Neutrophil (primary cell): ENCODE results near the gene ITM2C.

Experiments used
- H3K27ac ChIP-seq: fragments of 200-600 bp; sonication (generic); 2 replicates; pipeline ENCODE4 v1.5.1; 2016; ENCODE audit warnings: mild to moderate bottlenecking, moderate library complexity
- H3K27me3 ChIP-seq: fragments of 200-600 bp; sonication (generic); 2 replicates; pipeline ENCODE4 v1.6.0; 2016; ENCODE audit warnings: mild to moderate bottlenecking
- H3K36me3 ChIP-seq: fragments of 200-600 bp; sonication (generic); 2 replicates; pipeline ENCODE4 v1.5.1; 2017
- H3K4me1 ChIP-seq, 2 experiments: fragments of 200-600 bp in 1 of 2; sonication (generic) in 1 of 2; 1 replicate in 1 of 2; 2 replicates in 1 of 2; pipeline versions ENCODE4 v1.5.1 to v1.6.1; 2013 to 2016; ENCODE audit warnings: low read depth in 1 of 2, low read length in 1 of 2, mild to moderate bottlenecking in 1 of 2, moderate library complexity in 1 of 2; ENCODE audit not compliant: control insufficient read depth in 1 of 2, insufficient read depth in 1 of 2
- H3K4me3 ChIP-seq, 2 experiments: fragments of 200-600 bp in 1 of 2; sonication (generic) in 1 of 2; 1 replicate in 1 of 2; 2 replicates in 1 of 2; pipeline ENCODE4 v1.5.1; 2013 to 2016; ENCODE audit warnings: low read depth in 1 of 2, low read length in 1 of 2, mild to moderate bottlenecking in 1 of 2, moderate library complexity in 1 of 2
- H3K9me3 ChIP-seq: fragments of 200-600 bp; sonication (generic); 2 replicates; pipeline ENCODE4 v1.5.1; 2016
- TF ChIP-seq, protein P1 (sequence below): fragments of 200-600 bp; sonication (generic); IDR thresholded peaks from 2 replicates; pipeline ENCODE4 v1.5.1; 2016; ENCODE audit warnings: antibody characterized with exemption

The ITM2C gene

DNA sequence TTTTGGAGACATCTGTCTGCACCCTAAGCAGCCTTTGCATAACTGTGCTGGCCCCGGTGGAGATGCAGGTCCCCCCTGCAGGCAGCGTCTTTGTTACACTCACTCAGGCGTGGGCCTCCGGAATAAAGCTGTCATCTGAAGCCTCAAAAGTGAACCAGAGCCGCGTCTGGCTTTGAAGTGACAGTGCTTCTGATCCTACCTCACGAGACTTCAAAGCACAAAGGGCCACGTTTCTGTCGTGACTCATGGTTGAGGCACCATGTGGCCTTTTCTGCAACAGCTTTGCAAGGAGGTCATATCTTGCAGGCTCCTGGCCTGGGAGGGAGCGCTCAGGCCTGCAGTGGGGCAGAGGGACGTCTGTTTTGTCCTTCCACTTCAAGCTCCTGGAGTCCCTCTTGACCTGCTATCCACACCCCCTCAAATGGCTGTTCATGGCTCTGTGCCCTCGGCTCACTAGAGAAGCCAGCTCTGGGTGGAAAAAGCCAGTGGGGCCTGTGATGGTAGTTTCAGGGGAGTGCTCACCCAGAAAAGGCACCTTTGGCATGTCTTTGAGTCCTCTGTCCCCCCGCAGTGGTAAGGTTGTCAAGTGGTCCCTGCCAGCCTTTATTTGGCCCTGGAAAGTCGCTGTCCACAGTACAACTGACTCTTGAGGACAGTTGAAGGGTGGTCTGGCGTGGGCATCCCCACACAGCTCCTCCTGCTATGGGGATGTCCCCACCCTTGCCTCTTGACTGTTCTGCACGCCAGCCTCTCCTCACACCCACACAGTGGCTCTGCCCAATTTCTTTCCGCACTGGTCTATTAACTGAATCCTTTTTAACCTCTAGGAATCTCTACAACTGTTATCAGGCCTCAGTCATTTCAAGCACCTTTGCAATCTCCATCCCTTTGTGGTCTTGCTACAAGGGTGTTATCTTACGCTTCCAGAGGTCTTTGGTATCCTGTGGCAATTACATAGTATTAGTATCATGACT lies 41.0 kb downstream of the ITM2C start:
- TF ChIP-seq, protein P1, sequence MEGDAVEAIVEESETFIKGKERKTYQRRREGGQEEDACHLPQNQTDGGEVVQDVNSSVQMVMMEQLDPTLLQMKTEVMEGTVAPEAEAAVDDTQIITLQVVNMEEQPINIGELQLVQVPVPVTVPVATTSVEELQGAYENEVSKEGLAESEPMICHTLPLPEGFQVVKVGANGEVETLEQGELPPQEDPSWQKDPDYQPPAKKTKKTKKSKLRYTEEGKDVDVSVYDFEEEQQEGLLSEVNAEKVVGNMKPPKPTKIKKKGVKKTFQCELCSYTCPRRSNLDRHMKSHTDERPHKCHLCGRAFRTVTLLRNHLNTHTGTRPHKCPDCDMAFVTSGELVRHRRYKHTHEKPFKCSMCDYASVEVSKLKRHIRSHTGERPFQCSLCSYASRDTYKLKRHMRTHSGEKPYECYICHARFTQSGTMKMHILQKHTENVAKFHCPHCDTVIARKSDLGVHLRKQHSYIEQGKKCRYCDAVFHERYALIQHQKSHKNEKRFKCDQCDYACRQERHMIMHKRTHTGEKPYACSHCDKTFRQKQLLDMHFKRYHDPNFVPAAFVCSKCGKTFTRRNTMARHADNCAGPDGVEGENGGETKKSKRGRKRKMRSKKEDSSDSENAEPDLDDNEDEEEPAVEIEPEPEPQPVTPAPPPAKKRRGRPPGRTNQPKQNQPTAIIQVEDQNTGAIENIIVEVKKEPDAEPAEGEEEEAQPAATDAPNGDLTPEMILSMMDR: no peak
- Histone ChIP-seq H3K4me3 (no peak overlapping the region), H3K4me1 (no peaks in the 10 kb centered on the region), H3K9me3 (no peaks in the 10 kb centered on the region), H3K27me3 (no peaks in the 10 kb centered on the region), H3K36me3 (no peaks in the 10 kb centered on the region), H3K27ac (no peak overlapping the region)

DNA sequence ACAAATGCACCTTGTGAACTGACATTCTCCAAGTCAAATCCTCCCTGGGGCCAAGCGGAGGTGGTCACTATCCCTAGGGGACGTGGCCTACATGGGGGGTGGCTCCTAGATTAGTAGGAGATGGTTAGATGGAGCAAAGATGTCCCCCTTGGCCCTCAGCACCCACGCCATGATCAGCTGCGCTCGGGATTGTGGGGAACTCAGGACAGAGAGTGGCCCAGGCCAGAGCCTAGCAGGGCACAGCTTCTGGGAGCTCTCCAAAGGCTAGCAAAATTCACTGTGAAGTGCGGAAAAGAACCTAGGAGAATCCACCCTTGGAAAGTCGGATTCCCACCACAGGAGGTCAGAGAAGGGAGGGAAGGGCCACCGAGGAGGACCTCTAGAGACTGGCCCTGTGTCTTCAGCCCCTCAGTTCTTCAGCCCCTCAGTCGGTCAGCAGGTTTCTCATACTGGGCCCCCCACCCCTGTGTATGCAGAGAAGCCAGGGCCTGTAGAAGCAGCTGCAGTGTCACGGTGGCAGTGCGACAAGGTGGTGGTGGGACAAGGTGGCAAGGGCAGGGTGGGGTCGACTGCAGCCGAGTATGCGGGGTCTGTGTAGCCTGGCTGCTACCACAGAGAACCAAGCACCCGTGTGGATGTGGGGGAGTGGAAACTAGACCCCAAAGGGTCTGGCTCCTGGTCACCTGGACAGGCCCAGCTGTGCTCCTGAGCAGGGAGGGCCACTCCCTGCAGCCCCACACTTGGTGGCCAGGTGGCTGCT lies 41.9 kb downstream of the ITM2C start:
- TF ChIP-seq, protein P1: no peak
- no peaks in the 10 kb centered on the region for H3K9me3 ChIP-seq
- H3K27ac ChIP-seq: no peak overlapping the region
- no peak overlapping the region for H3K4me3 ChIP-seq
- no peaks in the 10 kb centered on the region for H3K4me1 ChIP-seq
- H3K36me3 ChIP-seq: no peaks in the 10 kb centered on the region
- no peaks in the 10 kb centered on the region for H3K27me3 ChIP-seq

DNA sequence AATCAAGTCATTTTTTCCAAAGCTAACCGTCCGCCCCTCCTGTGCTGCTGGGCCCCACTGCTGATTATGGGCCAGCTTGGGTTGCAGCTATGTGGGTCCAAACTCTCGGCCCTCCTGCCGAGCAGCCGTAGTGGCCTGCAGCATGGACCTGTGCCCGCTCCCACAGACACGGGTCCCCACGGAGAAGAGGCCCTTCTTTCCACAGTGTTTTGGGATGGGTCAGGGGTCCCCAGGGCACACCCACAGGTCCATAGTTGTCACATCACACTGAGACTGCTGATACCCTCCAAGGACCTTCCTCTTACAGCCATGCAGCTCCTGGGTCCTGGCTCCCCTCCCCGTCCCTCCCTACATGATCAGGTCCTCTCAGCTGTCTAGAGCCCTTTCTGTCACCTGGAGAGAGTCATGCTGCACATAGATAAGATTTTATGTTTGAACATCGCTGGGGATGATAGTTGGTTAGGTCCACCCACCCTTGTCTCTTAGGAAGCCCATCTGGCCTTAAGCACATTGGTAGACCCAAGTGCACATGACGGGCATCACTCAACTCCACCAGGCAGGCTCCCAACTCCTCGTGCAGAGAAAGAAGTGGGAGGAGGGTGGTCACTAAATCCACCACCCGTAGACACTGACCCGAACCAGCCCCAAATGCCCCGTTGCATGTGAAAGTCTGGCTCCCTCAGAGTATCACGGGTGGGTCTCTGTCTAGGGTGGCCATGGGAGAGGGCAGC lies 42.8 kb downstream of the ITM2C start:
- no peaks in the 10 kb centered on the region for H3K9me3 ChIP-seq
- no peak overlapping the region for H3K4me3 ChIP-seq
- no peaks in the 10 kb centered on the region for H3K4me1 ChIP-seq
- TF ChIP-seq, protein P1: no peak
- H3K36me3 ChIP-seq: no peaks in the 10 kb centered on the region
- H3K27ac ChIP-seq: no peak overlapping the region
- no peaks in the 10 kb centered on the region for H3K27me3 ChIP-seq

DNA sequence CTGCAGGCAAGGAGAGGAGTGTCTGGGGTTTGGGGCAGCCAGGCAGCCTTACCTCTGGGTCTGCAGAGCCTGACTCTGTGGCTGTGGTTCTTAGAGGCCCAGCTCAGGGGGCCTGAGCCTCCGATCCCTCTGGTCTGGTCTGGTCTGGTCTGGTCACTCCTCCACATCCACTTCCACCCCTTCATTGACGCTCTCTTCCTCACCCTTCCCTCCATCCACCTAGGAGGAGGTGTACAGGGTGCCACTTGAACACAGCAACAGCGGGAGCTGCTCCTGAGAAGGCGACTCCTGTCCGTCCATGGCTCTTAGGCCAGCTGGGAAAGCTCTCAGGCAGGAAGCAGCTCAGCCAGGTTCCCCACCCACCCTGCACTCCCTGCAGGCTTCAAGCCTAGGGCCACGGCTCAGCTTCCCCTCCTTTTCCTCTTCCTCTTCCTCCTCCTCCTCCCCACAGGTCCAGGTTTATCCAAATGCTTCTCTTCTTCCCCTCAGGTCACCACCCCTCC lies 43.4 kb downstream of the ITM2C start:
- Histone ChIP-seq H3K4me3 (no peak overlapping the region), H3K27me3 (no peaks in the 10 kb centered on the region), H3K9me3 (no peaks in the 10 kb centered on the region), H3K36me3 (no peaks in the 10 kb centered on the region), H3K4me1 (no peaks in the 10 kb centered on the region), H3K27ac (no peak overlapping the region)
- TF ChIP-seq, protein P1: no peak

DNA sequence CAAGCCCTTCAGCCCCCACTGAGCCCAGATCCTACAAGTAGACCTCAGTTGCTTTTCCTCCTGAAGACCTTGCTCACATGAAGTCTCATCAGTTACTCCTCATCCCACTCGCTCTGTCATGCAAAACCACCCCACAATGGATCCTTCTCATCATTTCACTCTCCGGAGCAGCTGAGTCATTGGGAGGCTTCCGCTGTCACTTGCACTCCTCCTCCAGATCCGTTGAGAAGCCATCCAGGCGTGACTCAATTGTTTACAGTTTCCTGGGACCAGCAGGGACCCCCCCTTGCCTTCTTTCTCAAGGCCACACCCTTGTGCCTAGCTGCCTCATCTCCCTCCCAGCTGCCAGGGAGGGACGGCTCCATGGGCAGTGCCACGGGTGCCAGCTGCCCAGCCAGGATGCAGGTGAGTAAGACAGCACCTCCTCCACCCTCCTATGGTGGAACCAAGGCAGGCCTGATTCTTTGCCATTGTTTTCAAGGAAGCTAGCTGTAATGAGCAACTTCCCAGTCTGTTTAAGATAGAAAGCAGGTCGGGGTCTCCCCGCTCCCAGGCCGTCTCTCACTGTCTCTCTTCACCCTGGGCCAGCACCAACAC lies 44.0 kb downstream of the ITM2C start:
- H3K27me3 ChIP-seq: no peaks in the 10 kb centered on the region
- no peak overlapping the region for H3K27ac ChIP-seq
- no peaks in the 10 kb centered on the region for H3K9me3 ChIP-seq
- H3K4me3 ChIP-seq: no peak overlapping the region
- no peaks in the 10 kb centered on the region for H3K4me1 ChIP-seq
- TF ChIP-seq, protein P1: no peak
- H3K36me3 ChIP-seq: no peaks in the 10 kb centered on the region
